OCI-M1 (cell line): ENCODE results near the gene SAMD4B.
"Not testable (repeated sequence)": the region's sequence is repeated elsewhere in the genome, so short reads cannot be mapped to it uniquely, and the experiment has no call there.

ENCODE experiments used
- DNase-seq: peaks from one replicate; lab custom pipeline; 2025; lab: John Stamatoyannopoulos, UW

The SAMD4B gene, protein sequence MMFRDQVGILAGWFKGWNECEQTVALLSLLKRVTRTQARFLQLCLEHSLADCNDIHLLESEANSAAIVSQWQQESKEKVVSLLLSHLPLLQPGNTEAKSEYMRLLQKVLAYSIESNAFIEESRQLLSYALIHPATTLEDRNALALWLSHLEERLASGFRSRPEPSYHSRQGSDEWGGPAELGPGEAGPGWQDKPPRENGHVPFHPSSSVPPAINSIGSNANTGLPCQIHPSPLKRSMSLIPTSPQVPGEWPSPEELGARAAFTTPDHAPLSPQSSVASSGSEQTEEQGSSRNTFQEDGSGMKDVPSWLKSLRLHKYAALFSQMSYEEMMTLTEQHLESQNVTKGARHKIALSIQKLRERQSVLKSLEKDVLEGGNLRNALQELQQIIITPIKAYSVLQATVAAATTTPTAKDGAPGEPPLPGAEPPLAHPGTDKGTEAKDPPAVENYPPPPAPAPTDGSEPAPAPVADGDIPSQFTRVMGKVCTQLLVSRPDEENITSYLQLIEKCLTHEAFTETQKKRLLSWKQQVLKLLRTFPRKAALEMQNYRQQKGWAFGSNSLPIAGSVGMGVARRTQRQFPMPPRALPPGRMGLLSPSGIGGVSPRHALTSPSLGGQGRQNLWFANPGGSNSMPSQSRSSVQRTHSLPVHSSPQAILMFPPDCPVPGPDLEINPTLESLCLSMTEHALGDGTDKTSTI

DNA sequence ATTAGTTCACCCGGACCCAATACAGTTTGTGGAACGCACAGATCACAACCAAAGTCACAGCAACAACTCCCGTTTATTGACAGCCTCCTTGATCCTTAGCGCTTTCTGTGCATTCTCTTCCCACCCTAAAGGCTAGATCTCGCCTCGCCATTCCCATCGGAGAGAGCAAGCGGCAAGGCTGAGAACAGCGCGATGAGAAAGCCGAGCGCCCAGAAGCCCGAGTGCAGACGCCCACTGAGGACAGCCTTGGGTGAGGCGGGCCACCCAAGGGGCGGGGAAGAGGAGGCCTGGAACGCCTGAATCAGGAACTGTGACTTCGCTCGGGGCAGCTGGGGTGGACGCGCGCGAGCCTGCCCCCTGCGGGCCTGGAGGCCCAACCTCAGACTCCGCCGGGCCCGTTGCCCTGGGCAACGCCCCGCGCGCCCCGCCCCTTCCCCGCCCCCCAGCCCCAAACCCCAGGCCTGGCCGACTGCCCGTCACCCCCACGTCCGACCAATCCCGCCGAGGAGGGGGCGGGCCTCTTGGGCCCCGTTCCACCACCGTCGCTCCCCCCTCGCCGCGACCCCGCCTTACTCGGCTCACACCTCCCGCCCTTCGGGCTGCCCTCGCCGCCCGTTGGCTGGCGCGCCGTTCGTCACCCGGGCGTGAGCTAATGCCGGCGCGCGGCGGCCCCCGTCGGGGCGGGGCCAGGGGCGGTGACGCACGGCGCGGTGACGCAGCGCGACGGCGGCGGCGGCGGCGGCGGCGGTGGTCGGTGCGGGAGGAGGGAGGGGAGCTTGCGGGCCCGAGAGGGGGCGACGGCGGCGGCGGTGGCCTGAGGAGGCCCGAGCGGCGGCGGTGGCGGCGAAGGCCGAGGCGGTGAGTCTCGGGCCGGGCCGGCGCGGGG lies at the start of gene SAMD4B:
Gene SAMD4B (plus strand): TSS at position 703 of the 886 bp plus-strand sequence. CDS start 14,473 bp downstream, outside the sequence.
- peak; percentile 100 for DNase-seq

DNA sequence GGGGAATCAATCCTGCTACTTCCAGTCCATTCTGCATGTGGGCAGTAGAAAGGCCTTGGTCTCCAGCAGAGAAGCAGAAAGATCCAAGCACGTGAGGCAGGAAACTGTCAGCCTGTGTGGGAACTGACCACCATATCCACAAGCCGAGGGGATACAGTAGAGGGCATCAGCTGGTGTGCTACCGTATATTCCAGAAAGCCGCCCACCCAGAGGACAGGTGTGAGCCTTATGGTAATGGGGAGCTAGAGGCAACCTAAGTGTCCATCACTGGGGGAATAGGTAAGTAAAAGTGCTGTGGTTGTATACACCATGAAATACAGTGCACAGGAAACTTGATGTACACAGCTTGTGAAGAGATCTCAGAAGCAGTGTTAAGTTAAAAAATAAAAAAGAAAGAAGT lies 48.8 kb upstream of the SAMD4B start:
- DNase-seq, result no peak

DNA sequence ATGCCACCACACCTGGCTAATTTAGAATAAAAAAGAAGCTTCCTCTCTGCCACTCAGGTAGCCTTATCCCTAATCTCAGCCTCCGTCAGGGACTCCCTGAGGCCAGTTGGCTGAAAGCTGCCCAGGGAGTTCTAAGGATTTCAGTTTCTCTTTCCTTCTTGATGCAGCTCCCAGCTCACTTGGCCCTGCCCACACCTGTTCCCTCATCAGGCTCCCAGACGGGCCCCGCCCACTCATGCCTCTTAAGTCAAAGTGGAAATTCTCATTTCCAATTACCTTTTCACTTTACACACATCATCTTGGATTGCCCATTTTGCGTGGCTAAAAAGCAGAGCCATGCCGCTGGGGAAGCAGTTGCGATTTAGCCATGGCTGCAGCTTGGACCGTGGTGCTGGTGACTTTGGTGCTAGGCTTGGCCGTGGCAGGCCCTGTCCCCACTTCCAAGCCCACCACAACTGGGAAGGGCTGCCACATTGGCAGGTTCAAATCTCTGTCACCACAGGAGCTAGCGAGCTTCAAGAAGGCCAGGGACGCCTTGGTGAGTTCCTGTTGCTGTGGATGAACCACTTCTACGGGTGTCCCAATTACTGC lies 46.1 kb upstream of the SAMD4B start, which contains the start of gene IFNL1:
Gene IFNL1 (plus strand): TSS at position 353 of the 591 bp plus-strand sequence. CDS start 15 bp downstream, at position 368.
- DNase-seq, result no peak

DNA sequence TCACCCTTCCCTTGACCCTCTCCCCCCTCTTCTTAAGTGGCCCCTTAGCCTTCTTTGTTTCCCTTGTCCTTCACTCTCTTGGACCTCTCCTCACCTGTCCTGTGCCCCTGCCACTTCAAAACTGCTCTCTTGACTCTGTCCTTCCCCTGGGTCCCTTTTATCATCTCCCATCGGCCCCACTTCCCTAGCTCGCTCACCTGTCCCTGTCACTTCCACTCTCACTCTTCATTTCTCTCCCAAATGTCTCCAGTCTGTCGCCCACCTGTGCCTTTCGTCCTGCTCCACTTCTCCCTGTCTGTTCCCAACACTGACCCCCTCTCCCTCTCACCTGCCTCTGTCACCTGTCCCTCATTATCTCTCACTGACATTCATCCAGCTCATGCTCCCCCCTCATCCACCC lies 45.3 kb upstream of the SAMD4B start:
- no peak for DNase-seq

DNA sequence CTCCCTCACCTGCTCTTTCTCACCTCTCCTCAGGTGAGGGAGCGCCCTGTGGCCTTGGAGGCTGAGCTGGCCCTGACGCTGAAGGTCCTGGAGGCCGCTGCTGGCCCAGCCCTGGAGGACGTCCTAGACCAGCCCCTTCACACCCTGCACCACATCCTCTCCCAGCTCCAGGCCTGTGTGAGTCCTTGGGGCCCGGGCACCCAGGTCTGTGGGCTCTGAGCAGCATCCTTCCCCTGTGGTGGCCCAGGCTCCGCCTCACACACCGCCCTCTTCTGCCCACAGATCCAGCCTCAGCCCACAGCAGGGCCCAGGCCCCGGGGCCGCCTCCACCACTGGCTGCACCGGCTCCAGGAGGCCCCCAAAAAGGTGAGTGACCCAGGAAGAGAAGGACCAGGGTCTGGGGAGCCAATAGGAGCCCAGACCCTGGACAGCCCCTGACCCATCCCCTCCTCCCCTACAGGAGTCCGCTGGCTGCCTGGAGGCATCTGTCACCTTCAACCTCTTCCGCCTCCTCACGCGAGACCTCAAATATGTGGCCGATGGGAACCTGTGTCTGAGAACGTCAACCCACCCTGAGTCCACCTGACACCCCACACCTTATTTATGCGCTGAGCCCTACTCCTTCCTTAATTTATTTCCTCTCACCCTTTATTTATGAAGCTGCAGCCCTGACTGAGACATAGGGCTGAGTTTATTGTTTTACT lies 44.1 kb upstream of the SAMD4B start:
- no peak for DNase-seq

DNA sequence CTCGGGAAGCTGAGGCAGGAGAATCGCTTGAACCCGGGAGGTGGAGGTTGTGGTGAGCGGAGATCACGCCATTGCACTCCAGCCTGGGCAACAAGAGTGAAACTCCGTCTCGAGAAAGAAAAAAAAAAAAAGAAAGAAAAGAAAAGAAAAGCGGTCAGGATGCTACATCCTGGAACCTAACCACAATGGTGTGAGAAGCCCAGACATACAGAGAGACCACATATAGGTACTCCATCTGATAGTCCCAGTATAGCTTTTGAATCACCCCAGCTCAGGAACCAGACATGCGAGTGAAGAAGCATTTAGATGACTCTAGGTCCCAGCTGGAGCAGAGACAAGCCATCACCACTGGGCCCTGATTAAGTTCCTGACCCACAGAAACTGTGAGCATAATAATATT lies 42.8 kb upstream of the SAMD4B start:
- DNase-seq, result no peak

DNA sequence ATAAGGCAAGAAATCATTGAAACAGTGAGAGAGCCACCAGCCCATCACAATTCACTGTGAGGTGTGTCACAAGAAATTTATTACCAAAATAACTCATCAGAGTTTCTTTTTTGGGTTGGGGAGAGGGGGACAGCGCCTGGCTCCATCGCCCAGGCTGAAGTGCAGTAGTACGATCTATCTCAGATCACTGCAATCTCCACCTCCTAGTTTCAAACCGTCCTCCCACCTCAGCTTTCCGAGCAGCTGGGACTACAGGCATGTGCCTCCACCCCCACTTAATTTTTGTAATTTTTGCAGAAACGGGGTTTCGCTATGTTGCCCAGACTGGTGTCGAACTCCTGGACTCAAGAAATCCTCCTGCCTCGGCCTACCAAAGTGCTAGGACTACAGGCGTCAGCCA lies 42.4 kb upstream of the SAMD4B start:
- no peak for DNase-seq

DNA sequence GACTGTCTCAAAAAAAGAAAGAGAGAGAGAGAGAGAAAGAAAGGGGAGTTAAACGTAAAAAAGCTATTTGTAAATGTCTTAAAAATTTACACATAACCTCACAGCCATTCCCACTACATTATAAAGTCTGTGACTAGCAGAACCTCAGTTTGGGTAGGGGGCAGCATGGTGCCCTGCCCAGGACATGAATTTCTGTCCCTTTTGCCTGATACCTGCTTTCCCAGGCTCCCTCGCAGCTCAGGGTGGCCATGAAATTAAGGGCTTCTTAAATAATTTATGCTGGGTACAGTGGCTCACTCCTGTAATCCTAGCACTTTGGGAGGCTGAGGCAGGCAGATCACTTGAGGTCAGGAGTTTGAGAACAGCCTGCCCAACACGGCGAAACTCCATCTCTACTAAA lies 41.2 kb upstream of the SAMD4B start:
- no peak for DNase-seq

DNA sequence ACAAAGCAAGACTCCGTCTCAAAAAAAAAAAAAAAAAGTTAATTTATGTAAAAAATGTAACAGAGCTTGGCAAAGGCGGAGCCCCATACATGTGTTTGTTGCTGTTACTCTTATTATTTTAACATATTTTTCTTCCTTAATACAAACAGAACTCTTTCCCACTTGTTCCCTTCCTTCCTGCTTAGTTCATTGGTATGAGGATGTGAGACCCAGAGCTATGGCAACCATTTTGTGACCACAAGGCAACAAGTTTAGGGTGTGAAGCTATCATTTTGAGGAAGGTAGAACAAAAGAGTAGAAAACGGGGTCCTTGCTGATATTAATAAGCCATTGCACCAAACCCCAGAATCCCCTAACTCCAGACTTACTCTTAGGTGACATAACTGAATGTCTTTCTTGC lies 40.7 kb upstream of the SAMD4B start:
- no peak for DNase-seq

DNA sequence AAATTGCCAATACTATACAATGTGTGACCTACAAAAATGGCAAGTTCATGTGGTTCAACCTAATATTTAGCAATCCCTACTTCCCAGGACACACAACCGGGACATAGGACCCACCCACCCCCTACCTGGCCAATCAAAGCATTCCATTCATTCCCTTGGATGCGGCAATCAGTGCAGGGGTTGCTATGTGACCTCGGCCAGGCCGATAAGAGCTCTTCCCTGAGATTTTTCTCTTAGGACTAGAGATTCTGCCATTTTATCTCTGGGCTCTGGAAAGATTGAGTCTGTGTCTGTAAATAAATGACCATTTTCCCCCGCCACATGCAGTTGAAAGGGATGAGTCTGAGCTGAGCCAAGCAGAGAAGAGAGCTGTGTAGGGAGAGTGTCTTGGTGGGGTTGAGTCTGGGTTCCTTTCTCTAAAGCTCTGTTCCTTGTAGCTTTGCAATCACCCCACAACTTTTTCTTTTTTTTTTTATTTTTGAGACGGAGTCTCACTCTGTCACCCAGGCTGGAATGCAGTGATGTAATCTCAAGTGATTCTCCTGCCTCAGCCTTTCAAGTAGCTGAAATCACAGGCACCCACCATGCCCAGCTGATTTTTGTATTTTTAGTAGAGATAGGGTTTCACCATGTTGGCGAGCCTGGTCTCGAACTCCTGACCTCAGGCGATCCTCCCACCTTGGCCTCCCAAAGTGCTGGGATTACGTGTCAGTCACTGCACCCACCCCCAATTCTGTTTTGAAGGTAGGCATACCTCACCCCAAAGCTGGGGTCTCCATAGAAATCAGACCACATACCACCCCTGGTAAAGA lies 38.6 kb upstream of the SAMD4B start:
- DNase-seq, result no peak

DNA sequence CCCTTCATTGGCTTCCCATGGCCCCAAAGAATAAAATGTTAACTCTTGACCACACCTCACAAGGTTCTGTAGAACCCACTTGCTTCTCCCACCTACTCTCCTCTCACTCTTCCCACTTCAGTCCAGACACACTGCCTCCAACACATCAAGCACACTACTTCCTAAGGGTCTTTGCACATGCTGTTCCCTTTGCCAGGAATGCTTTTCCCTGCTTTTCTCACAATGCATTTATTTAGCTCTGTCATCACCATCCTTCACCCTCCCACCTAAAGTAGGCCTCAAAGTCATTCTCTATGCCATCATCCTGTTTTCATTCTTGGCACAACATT lies 38.1 kb upstream of the SAMD4B start:
- DNase-seq, result no peak

DNA sequence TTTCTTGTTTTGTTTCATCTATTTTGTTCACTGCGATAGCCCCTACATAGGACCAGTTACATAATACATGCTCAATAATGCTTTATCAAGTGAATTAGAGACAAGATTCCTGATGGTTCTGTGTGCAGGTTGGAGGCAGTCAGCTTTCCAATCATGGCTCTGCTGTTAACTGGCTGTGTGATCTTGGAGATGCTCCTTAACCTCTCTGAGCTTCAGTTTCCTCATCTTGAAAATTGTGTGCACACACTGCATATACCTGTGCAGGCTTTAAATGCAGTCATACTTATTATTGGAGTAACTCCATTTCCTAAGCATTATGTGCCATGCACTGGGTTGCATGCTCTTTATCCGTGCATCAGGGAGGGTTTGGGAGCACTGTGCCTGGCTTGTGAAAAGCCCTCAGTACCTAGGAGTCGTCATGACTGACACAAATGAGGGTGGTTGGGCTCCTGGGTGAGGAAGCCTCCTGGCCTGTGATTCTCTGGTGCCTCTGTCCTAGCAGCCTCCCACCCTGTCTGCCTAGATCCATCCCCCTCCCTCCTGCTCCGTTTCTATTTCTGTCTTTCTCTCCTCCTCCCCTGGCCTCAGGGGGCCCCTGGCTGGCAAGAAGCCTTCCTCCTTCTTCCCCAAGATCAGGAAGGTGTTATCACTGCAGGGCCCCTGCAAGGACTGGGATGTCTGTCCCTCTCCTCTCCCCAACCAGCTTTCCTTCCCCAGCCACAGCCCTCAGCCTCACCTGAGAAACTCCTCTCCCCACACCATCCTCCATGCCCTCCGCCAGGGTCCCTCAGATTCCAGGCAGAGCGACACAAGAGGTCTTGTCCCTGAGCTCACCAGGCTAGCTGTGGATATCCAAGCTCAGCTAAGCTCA lies 37.3 kb upstream of the SAMD4B start:
- DNase-seq, result peak; percentile 16

DNA sequence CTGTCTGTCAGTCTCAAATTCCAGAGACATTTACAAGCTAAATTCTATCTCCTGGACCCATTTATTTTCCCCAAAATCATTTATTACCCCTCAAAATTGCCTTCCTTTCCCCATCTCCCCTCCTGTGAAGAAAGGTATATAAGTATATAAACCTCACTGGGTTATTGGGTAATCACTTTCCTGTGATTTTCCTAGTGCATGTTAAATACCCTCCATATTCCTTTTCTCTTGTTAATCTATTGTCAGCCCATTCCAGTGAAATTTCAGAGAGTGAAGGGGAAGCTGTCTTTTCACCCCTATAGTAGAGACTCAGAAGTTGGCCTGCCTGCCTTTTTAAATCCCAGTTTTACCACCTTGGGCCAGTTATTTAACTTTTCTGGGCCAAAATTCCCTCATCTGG lies 36.1 kb upstream of the SAMD4B start:
- no peak for DNase-seq

DNA sequence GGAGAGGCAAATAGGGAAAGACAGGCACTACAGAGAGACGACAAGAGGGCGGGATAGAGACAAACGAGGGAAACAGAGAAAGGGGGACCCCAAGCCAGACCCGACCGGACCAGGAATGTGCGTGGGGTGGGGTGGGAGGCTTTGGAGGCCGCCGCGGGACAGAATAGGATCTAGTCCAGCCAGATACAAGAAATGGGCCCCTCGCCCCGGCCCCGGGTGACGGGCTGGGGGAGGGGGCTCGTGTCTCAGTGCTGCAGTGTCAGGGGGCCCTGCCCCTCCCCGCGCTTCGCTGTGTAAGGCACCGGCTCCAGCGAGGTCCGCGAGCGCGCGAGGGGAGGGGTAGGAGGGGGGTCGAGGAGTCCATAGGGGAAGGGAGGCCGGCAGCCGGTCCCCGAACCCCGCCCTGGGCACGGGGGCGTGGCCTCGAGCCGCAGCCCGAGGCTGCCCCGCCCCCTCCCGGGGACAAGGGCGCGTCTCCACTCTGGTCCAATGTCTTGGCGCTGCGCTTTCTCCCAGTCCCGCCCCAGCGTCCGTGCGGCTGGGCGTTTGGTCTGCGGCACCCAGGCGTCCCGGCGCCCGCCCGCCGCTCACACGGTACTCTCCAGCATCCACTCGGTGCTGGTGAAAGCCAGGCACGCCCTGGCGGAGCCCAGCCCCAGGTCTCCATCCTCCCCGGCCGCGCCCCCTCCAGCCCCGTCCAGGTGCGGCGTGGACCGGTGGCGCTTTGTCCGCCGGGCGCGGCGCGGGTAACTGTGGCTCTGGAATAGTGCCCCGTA lies 35.0 kb upstream of the SAMD4B start:
- no peak for DNase-seq

DNA sequence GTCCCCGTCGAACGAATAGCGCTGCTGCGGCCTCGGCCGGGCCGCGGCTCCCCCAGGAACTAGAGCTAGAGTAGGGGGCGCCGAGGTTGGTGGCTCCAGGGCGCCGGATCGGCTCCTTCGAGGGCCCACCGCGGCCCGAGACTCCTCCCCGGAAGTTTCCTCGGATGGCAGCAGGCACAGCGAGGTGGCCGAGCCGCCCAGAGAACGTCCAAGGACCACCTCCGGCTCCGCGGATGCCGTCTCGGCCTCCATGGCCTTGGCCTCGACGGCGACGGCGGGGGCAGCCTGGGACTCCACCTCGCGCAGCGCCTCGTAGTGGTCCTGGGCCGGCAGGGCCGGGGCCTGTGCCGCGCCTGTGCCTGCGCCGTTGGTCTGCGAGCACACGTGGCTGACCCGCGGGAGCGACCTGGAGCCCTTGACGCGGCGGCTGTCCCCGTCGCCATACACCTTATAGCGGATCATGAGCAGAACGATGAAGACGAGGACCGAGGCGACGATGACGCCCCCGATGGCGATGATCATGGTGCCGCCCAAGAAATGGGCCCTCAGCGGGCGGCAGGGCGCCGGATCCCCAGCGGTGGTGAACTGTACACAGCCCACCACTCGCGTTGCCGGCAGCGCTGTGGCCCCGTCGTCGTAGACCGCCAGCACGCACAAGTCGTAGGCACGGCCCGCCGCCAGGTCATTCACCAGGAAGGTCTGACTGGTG lies 34.2 kb upstream of the SAMD4B start:
- no peak for DNase-seq

DNA sequence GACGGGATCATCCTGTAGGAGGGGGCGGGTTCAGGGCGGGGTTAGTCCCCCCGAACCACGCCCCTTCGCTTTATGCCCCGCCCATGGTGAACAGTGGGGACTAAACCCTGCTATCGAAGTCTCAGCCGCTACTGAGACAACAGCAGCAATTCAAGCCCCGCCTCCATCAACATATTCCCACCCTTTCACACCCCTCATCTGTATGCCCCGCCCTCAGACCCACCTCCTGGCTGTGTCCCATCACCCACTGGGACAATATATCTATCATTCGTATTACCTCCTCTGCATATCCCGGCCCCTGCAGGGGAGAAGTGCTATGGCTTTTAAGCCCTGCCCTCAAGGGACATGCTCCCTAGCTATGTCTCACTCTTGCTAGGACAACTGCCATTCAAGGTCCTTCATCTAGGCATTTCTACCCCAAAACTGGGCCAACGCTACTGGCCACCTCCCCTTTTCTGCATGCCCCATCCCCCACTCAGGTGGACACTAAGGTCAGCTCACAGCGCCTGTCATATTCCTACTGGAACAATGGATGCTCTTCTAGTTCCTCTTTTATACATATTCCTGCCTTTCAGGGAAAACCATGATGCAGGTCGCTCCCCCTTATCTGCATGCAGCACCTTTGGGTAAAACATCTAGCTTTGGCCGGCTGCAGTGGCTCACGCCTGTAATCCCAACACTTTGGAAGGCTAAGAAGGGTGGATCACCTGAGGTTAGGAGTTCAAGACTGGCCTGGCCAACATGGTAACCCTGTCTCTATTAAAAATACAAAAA lies 33.5 kb upstream of the SAMD4B start:
- no peak for DNase-seq

DNA sequence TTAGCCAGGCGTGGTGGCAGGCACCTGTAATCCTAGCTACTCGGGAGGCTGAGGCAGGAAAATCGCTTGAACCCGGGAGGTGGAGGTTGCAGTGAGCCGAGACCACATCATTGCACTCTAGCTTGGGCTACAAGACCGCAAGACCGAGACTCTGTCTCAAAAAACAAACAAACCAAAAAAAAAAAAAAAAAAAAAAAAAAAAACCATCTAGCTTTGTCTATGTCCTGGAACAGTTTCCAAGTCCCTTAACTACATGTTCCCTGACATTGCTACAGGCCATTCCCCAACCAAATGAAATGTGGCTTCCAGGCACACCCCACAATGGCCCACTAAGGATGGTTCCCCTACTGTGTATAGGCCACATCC lies 32.9 kb upstream of the SAMD4B start:
- not testable (repeated sequence) for DNase-seq
